ENCODE results near the gene SPSB2. TPM values are rescaled to one million over a fixed set of nuclear protein-coding genes. Genes with fewer than 3 reads are reported as not detected.

SPSB2 gene
- total RNA-seq, 2 experiments from 2014 or later: 3.3 to 4.6 TPM

DNA sequence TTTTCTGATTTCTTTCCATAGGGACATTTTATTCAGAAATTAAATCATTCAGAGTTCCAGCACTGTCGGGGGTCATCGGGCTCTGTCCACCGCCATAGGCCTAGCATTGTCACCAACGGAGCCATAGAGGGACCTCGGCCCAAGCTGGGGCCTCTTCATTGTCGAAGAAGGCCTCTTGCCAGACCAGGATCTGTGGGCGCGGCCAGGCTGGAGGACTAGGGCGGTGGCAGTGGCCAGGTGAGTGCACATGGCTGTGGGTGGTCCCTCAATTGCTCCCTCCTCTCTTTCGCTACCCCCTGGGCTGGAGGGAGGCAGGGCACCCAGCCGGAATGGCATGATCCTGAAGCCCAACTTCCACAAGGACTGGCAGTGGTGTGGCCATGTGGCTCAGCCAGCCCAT is 10.6 kb upstream of the SPSB2 start:
- CTCF ChIA-PET: no interaction called here
- POLR2A ChIA-PET: interaction anchor here (1.0 kb wide), 1 partner anchor 11 kb away, joined by 3 read pairs; the partner anchor contains the start of gene SPSB2

DNA sequence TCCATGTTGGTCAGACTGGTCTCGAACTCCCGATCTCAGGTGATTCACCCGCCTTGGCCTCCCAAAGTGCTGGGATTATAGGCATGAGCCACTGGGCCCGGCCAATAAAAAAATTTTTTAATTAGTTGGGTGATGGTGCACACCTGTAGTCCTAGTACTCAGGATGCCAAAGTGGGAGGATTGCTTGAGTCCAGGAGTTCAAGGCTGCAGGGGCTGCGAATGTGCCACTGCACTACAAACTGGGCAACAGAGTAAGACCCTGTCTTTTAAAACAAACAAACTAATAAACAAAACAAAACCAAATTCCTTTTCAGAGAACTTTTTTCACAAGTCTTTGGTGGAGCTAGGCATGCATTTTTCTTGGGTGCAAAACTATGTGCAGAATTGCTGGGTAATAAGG is 10.1 kb upstream of the SPSB2 start:
- ChIA-PET CTCF (interaction anchor here (1.0 to 4.8 kb wide), 2 partner anchors 8 to 11 kb away, joined by 3 to 21 read pairs; no protein-coding TSS in a partner anchor), POLR2A (interaction anchor here (1.0 kb wide), 1 partner anchor 11 kb away, joined by 3 read pairs; the partner anchor contains the start of gene SPSB2)

DNA sequence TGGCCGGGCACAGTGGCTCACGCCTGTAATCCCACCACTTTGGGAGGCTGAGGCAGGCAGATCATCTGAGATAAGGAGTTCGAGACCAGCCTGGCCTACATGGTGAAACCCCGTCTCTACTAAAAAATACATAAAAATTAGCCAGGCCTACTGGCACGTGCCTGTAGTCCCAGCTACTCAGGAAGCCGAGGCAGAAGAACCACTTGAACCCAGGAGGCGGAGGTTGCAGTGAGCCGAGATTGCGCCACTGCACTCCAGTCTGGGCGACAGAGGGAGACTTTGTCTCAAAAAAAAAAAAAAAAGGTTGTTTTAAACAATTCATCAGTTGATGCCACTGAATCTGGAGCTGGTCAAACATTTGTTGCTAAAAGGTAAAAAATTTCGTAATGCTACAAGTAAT is 6.7 kb upstream of the SPSB2 start:
- ChIA-PET CTCF (interaction anchor here (1.2 to 4.8 kb wide), 2 partner anchors 12 to 13 kb away, joined by 3 to 21 read pairs; partner anchors contain the start of gene TPI1), POLR2A (interaction anchor here (0.7 kb wide), 1 partner anchor 57 kb away, joined by 3 read pairs; no protein-coding TSS in a partner anchor)

DNA sequence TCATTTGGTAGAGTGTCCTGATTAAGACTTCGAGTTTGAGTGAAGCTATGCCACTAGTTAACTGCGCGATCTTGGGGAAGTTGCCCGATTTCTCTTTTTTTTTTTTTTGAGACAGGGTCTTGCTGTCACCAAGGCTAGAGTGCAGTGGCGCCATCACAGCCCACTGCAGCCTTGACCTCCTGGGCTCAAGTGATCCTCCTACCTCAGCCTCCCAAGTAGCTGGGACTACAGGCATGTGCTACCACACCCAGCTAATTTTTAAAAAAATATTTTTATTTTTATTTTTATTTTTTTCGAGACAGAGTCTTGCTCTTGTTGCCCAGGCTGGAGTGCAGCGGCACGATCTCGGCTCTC is 889 bp upstream of the SPSB2 start:
- ChIA-PET CTCF (interaction anchor here (0.7 to 2.9 kb wide), 5 partner anchors 17 to 270 kb away, joined by 3 to 30 read pairs (median 5); partner anchors contain the start of gene MLF2), POLR2A (interaction anchor here (1.3 to 3.5 kb wide), 3 partner anchors 17 to 64 kb away, joined by 5 to 41 read pairs (median 20); partner anchors contain the start of genes CDCA3 and USP5)

GRCh38 chr12:6872073-6873048 is 742 bp downstream of the SPSB2 start:
- ChIA-PET CTCF (interaction anchor here (0.6 to 2.9 kb wide), 33 partner anchors 8 to 242 kb away, joined by 3 to 30 read pairs (median 4); partner anchors contain the start of genes CDCA3, COPS7A, ENO2 and LRRC23), POLR2A (interaction anchor here (0.5 to 3.5 kb wide), 24 partner anchors 10 to 336 kb away, joined by 3 to 41 read pairs (median 4); partner anchors contain the start of genes ATN1, C12orf57, CDCA3 and COPS7A)

GRCh38 chr12:6871052-6871957 is 1.8 kb downstream of the SPSB2 start:
- CTCF ChIA-PET: interaction anchor here (0.7 to 2.7 kb wide), 12 partner anchors 10 to 236 kb away, joined by 3 to 29 read pairs (median 4); partner anchors contain the start of genes CDCA3, COPS7A, ENO2 and LPCAT3
- POLR2A ChIA-PET: interaction anchor here (0.7 to 3.5 kb wide), 7 partner anchors 13 to 118 kb away, joined by 3 to 41 read pairs (median 3); partner anchors contain the start of genes CDCA3, MLF2 and USP5

DNA sequence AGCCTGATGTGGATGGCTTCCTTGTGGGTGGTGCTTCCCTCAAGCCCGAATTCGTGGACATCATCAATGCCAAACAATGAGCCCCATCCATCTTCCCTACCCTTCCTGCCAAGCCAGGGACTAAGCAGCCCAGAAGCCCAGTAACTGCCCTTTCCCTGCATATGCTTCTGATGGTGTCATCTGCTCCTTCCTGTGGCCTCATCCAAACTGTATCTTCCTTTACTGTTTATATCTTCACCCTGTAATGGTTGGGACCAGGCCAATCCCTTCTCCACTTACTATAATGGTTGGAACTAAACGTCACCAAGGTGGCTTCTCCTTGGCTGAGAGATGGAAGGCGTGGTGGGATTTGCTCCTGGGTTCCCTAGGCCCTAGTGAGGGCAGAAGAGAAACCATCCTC is 2.8 kb downstream of the SPSB2 start:
- POLR2A ChIA-PET: interaction anchor here (0.7 to 4.8 kb wide), 3 partner anchors 17 to 64 kb away, joined by 3 to 49 read pairs (median 10); partner anchors contain the start of genes CDCA3 and USP5

DNA sequence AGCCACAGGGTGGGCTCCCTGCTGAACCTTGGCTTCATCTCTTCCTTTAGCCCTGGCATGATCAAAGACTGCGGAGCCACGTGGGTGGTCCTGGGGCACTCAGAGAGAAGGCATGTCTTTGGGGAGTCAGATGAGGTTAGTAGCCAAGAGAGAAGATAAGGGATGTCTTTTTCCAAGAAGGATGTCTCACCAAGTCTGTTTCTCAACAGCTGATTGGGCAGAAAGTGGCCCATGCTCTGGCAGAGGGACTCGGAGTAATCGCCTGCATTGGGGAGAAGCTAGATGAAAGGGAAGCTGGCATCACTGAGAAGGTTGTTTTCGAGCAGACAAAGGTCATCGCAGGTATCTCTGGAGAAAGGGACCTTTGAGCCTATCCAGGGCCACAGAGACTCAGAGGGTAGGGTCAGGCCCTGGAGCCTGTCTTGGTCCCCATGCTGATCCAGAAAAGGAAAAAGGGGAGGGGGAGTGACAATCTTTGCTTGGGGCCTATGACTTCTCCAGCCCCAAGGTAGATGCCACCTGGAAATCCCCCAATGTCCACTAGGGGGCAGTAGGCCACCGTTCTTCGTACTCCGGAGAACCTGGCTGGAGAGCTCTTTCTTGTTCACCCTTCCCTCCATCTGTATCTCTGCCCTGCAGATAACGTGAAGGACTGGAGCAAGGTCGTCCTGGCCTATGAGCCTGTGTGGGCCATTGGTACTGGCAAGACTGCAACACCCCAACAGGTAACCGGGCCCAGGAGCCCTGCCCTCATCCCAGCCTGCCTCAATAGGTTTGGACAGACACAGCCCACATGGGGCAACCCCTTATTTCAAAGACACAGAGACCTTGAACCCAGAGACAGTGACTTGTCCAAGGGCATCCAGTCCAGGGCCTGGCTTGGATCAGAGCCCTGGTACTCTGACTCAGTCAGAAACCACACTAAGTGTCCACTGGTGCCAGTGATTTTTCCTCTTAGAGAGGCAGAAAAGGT is 3.8 kb downstream of the SPSB2 start:
- CTCF ChIA-PET: interaction anchor here (0.6 to 7.9 kb wide), 15 partner anchors 8 to 126 kb away, joined by 3 to 63 read pairs (median 5); partner anchors contain the start of genes CDCA3, MLF2, P3H3 and USP5
- POLR2A ChIA-PET: interaction anchor here (0.7 to 4.8 kb wide), 6 partner anchors 16 to 238 kb away, joined by 3 to 49 read pairs (median 3); partner anchors contain the start of genes CDCA3 and USP5

More for the DNA sequence above, 2.8 kb downstream of the SPSB2 start:
- CTCF ChIA-PET: interaction anchor here (1.2 to 7.9 kb wide), 4 partner anchors 17 to 93 kb away, joined by 3 to 63 read pairs (median 6); partner anchors contain the start of genes CDCA3 and USP5

- POLR2A ChIA-PET: interaction anchor here (0.7 to 4.8 kb wide), 6 partner anchors 15 to 375 kb away, joined by 3 to 49 read pairs (median 3); partner anchors contain the start of genes CDCA3, MRPL51 and USP5
- CTCF ChIA-PET: interaction anchor here (0.6 to 7.9 kb wide), 7 partner anchors 15 to 125 kb away, joined by 3 to 63 read pairs (median 5); partner anchors contain the start of genes CDCA3 and USP5
Observed at GRCh38 chr12:6868211-6869048, 4.7 kb downstream of the SPSB2 start.

GRCh38 chr12:6867413-6868210 is 5.5 kb downstream of the SPSB2 start, which contains the start of gene TPI1:
Gene TPI1, plus strand, starts transcription at chr12:6867531. Its CDS starts 36 bp downstream, at chr12:6867567.
- ChIA-PET CTCF (interaction anchor here (0.6 to 7.9 kb wide), 6 partner anchors 12 to 125 kb away, joined by 3 to 63 read pairs (median 3); partner anchors contain the start of genes CDCA3 and USP5), POLR2A (interaction anchor here (0.6 to 4.8 kb wide), 14 partner anchors 8 to 374 kb away, joined by 3 to 49 read pairs (median 3); partner anchors contain the start of genes CDCA3, MLF2, MRPL51 and USP5)

GRCh38 chr12:6866920-6867412 is 6.1 kb downstream of the SPSB2 start:
- ChIA-PET POLR2A (interaction anchor here (0.6 to 4.8 kb wide), 12 partner anchors 9 to 374 kb away, joined by 3 to 49 read pairs (median 3); partner anchors contain the start of genes CDCA3, MLF2, MRPL51 and USP5), CTCF (interaction anchor here (1.2 to 7.9 kb wide), 6 partner anchors 12 to 115 kb away, joined by 3 to 63 read pairs (median 4); partner anchors contain the start of genes CDCA3, PTMS and USP5)

DNA sequence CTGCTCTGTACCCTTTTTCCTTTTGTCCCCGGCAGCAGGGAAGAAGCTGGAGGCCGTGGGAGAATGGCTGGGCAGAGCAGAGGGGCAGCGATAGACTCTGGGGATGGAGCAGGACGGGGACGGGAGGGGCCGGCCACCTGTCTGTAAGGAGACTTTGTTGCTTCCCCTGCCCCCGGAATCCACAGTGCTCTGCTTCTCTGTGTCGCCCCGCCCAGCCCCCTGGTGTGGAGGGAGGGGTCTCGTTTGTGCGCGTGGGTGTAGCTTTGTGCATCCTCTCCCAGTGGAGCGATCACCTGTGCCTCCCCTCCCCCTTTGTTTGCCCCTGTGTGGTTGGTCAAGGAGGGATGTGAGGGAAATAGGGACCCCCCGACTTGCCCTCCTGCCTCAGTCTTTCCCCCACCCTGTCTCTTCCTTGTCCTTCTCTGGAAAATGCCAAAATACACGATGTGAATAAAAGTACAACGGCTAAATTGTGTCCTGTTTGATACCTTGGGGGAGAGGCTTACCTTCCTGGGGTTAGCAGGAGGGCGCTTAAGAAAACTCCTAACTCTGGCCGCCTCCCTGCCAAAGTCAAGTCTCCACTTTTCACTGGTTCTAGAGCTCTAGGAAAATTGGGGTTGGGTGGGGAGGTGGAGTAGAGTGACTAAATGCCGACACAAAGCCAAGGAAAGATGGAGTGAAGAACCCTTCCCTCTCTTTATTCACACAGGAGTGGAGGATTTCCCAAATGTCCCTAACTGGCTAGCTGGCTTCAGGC is 6.8 kb downstream of the SPSB2 start:
- POLR2A ChIA-PET: interaction anchor here (0.6 to 4.8 kb wide), 6 partner anchors 13 to 123 kb away, joined by 3 to 49 read pairs (median 4); partner anchors contain the start of genes CDCA3, MLF2 and USP5
- CTCF ChIA-PET: interaction anchor here (1.2 to 7.9 kb wide), 6 partner anchors 13 to 114 kb away, joined by 3 to 63 read pairs (median 4); partner anchors contain the start of genes CDCA3, PTMS and USP5

DNA sequence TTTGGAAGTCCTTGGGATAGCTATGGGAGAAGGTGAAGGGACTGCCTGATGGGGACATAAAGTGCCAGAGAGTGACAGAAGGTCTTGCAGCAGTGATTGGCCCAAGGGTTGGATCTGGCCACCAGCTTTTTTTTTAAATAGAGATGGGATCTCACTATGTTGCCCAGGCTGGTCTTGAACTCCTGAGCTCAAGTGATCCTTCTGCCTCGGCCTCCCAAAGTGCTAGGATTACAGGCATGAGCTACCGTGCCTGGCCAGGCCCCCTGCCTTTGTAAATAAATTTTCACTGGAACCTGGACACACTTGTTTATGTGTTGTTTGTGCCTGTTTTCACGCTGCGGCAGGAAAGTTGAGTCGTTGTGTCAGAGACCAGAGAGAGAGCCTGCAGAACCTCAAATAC is 7.8 kb downstream of the SPSB2 start:
- CTCF ChIA-PET: interaction anchor here (1.9 to 7.9 kb wide), 2 partner anchors 12 to 99 kb away, joined by 4 to 63 read pairs; partner anchors contain the start of genes CDCA3, PTMS and USP5
- POLR2A ChIA-PET: interaction anchor here (0.9 to 1.6 kb wide), 2 partner anchors 13 to 14 kb away, joined by 3 to 4 read pairs; partner anchors contain the start of gene CDCA3
